ENCODE measurements around the gene MTA1.

MTA1 gene

GRCh38 chr14:105453847-105454246 lies 34.2 kb downstream of the MTA1 start:
- no peak for TF ChIP-seq ZNF274 (IDR thresholded peaks at IDR 0.05; ENCODE audit: low read depth, low read length)
- TF ChIP-seq YY1 (IDR thresholded peaks at IDR 0.05; ENCODE audit: insufficient read depth, insufficient read length) = no peak
- no peak for TF ChIP-seq SUZ12 (IDR thresholded peaks at IDR 0.05; ENCODE audit: extremely low read depth, insufficient read depth, insufficient read length)
- Histone ChIP-seq H3K27me3 (ENCODE audit: insufficient read depth, insufficient read length) (no peaks in the 10 kb centered on the region), H3K9me3 (ENCODE audit: insufficient read depth, low read length) (no peaks in the 10 kb centered on the region), H3K4me1 (ENCODE audit: insufficient read depth, insufficient read length) (no peaks in the 10 kb centered on the region), H3K4me3 (ENCODE audit: insufficient read length, low read depth) (no peak overlapping the region), H3K36me3 (ENCODE audit: insufficient read depth, insufficient read length, low read length) (peaks cover 77% of the 10 kb centered on the region), H3K9ac (ENCODE audit: insufficient read length, low read depth) (no peak overlapping the region)
- DNase-seq (ENCODE audit: low read depth, low spot score) = no peak

- H3K4me3 ChIP-seq (ENCODE audit: insufficient read length, low read depth) = no peak overlapping the region
- no peak overlapping the region for H3K9ac ChIP-seq (ENCODE audit: insufficient read length, low read depth)
- DNase-seq (ENCODE audit: low read depth, low spot score) = no peak
- H3K4me1 ChIP-seq (ENCODE audit: insufficient read depth, insufficient read length) = no peaks in the 10 kb centered on the region
- H3K36me3 ChIP-seq (ENCODE audit: insufficient read depth, insufficient read length, low read length) = peaks cover 66% of the 10 kb centered on the region
- TF ChIP-seq SUZ12 (IDR thresholded peaks at IDR 0.05; ENCODE audit: extremely low read depth, insufficient read depth, insufficient read length) = no peak
- TF ChIP-seq YY1 (IDR thresholded peaks at IDR 0.05; ENCODE audit: insufficient read depth, insufficient read length) = no peak
- no peak for TF ChIP-seq ZNF274 (IDR thresholded peaks at IDR 0.05; ENCODE audit: low read depth, low read length)
- no peaks in the 10 kb centered on the region for H3K27me3 ChIP-seq (ENCODE audit: insufficient read depth, insufficient read length)
- H3K9me3 ChIP-seq (ENCODE audit: insufficient read depth, low read length) = no peaks in the 10 kb centered on the region
These were observed 35.5 kb downstream of the MTA1 start for GRCh38 chr14:105455086-105455640.

GRCh38 chr14:105455766-105456660 lies 36.4 kb downstream of the MTA1 start:
- Histone ChIP-seq H3K4me1 (ENCODE audit: insufficient read depth, insufficient read length) (no peaks in the 10 kb centered on the region), H3K27me3 (ENCODE audit: insufficient read depth, insufficient read length) (no peaks in the 10 kb centered on the region), H3K9ac (ENCODE audit: insufficient read length, low read depth) (no peak overlapping the region), H3K9me3 (ENCODE audit: insufficient read depth, low read length) (no peaks in the 10 kb centered on the region), H3K4me3 (ENCODE audit: insufficient read length, low read depth) (no peak overlapping the region), H3K36me3 (ENCODE audit: insufficient read depth, insufficient read length, low read length) (peaks cover 66% of the 10 kb centered on the region)
- TF ChIP-seq SUZ12 (IDR thresholded peaks at IDR 0.05; ENCODE audit: extremely low read depth, insufficient read depth, insufficient read length) (no peak), YY1 (IDR thresholded peaks at IDR 0.05; ENCODE audit: insufficient read depth, insufficient read length) (no peak), ZNF274 (IDR thresholded peaks at IDR 0.05; ENCODE audit: low read depth, low read length) (no peak)
- DNase-seq (ENCODE audit: low read depth, low spot score) = no peak

GRCh38 chr14:105456736-105457617 lies 37.4 kb downstream of the MTA1 start:
- Histone ChIP-seq H3K27me3 (ENCODE audit: insufficient read depth, insufficient read length) (no peaks in the 10 kb centered on the region), H3K9ac (ENCODE audit: insufficient read length, low read depth) (no peak overlapping the region), H3K4me1 (ENCODE audit: insufficient read depth, insufficient read length) (no peaks in the 10 kb centered on the region), H3K36me3 (ENCODE audit: insufficient read depth, insufficient read length, low read length) (peaks cover 68% of the 10 kb centered on the region), H3K9me3 (ENCODE audit: insufficient read depth, low read length) (no peaks in the 10 kb centered on the region), H3K4me3 (ENCODE audit: insufficient read length, low read depth) (no peak overlapping the region)
- TF ChIP-seq ZNF274 (IDR thresholded peaks at IDR 0.05; ENCODE audit: low read depth, low read length) = no peak
- no peak for TF ChIP-seq YY1 (IDR thresholded peaks at IDR 0.05; ENCODE audit: insufficient read depth, insufficient read length)
- TF ChIP-seq SUZ12 (IDR thresholded peaks at IDR 0.05; ENCODE audit: extremely low read depth, insufficient read depth, insufficient read length) = no peak
- DNase-seq (ENCODE audit: low read depth, low spot score) = no peak

- no peak for DNase-seq (ENCODE audit: low read depth, low spot score)
- Histone ChIP-seq H3K9me3 (ENCODE audit: insufficient read depth, low read length) (no peaks in the 10 kb centered on the region), H3K27me3 (ENCODE audit: insufficient read depth, insufficient read length) (no peaks in the 10 kb centered on the region), H3K36me3 (ENCODE audit: insufficient read depth, insufficient read length, low read length) (peaks cover 61% of the 10 kb centered on the region), H3K4me1 (ENCODE audit: insufficient read depth, insufficient read length) (peaks cover 1% of the 10 kb centered on the region), H3K4me3 (ENCODE audit: insufficient read length, low read depth) (no peak overlapping the region), H3K9ac (ENCODE audit: insufficient read length, low read depth) (no peak overlapping the region)
- TF ChIP-seq YY1 (IDR thresholded peaks at IDR 0.05; ENCODE audit: insufficient read depth, insufficient read length) = no peak
- TF ChIP-seq ZNF274 (IDR thresholded peaks at IDR 0.05; ENCODE audit: low read depth, low read length) = no peak
- no peak for TF ChIP-seq SUZ12 (IDR thresholded peaks at IDR 0.05; ENCODE audit: extremely low read depth, insufficient read depth, insufficient read length)
These were observed 38.4 kb downstream of the MTA1 start for GRCh38 chr14:105458010-105458409.

- Histone ChIP-seq H3K36me3 (ENCODE audit: insufficient read depth, insufficient read length, low read length) (peaks cover 62% of the 10 kb centered on the region), H3K4me1 (ENCODE audit: insufficient read depth, insufficient read length) (peaks cover 1% of the 10 kb centered on the region), H3K9me3 (ENCODE audit: insufficient read depth, low read length) (no peaks in the 10 kb centered on the region), H3K27me3 (ENCODE audit: insufficient read depth, insufficient read length) (no peaks in the 10 kb centered on the region), H3K9ac (ENCODE audit: insufficient read length, low read depth) (no peak overlapping the region), H3K4me3 (ENCODE audit: insufficient read length, low read depth) (no peak overlapping the region)
- TF ChIP-seq ZNF274 (IDR thresholded peaks at IDR 0.05; ENCODE audit: low read depth, low read length) (no peak), YY1 (IDR thresholded peaks at IDR 0.05; ENCODE audit: insufficient read depth, insufficient read length) (no peak), SUZ12 (IDR thresholded peaks at IDR 0.05; ENCODE audit: extremely low read depth, insufficient read depth, insufficient read length) (no peak)
- no peak for DNase-seq (ENCODE audit: low read depth, low spot score)
These were observed 38.9 kb downstream of the MTA1 start for GRCh38 chr14:105458571-105458970.
